Mesenteric fat pad (tissue), 1 donor: ENCODE results near the gene LARP4. TPM values are rescaled to one million over a fixed set of nuclear protein-coding genes. Genes with fewer than 3 reads are reported as not detected.
"Not testable (repeated sequence)": the region's sequence is repeated elsewhere in the genome, so short reads cannot be mapped to it uniquely, and the experiment has no call there.

Source experiments
- DNase-seq: peaks from one replicate; pipeline ENCODE4 v3.0.0-alpha.2; 2020; ENCODE audit warnings: low spot score
- long read RNA-seq: library from polyadenylated mRNA; unstranded; transcript quantifications from one replicate; pipeline ENCODE4 v2.0.0, GENCODE V29; 2020
- total RNA-seq: library from RNA; stranded (reverse); fragmentation: NEBNext Ultra II Directional; extraction: Animal tissue kit (Norgen Biotek cat#: 25700); gene quantifications from one replicate; pipeline ENCODE4 v1.2.1, GENCODE V29; 2021
- donor health status: DM: yes; HTN: yes; CAD: no.

The LARP4 gene
- 128 TPM for total RNA-seq
- long read RNA-seq, full-length matches to known transcripts = 20 of 57 reads
- long read RNA-seq, partial matches to known transcripts = 10 of 57 reads
- long read RNA-seq, other reads (novel, unspliced or antisense) = 27 of 57 reads

DNA sequence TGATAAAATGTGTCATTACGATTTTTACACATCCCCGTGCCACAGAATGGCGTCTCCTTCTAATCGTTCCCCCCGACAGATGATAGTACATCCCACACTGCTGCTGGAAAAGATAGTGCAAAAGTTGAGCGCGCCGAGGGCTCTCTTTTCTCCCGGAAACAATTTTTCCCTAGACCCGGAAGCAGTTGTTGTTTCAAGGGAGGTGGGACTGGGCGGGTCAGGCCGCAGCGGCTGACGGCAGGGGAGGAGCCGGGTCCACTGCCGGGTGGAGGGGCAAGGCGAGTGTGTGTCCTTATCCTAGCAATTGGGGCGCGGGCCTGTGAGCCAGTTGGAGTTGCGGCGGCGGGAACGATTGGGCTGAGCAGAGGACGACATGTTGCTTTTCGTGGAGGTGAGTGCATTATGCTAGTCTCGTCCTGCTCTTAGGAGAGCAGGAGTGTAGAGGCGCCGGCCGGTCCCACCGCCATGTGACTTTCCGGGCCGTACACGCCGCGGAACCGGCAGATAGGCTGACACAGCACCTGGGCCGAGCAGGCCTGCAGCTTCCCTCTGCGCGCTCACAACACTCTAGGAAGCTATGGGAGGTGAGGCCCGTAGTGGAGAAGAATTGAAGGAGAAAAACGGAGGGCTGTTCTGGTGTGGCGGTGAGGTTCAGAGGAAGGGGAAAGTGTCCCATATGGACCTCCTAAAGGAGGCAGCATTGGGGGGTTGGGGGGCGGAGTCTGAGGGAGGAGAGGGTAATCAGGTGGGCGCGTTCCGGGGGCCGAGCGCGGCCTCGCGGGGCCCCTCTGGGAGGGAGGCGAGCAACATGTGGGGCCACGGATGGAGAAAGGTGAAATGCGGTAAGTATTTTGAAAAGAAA is at the start of gene LARP4:
LARP4 (plus strand) TSS at position 248 of the 862 bp plus-strand sequence; CDS start at position 374, 126 bp downstream.
- peak; percentile 96 for DNase-seq

GRCh38 chr12:50351120-50352043 is 49.3 kb upstream of the LARP4 start:
- peak; percentile 76 for DNase-seq

DNA sequence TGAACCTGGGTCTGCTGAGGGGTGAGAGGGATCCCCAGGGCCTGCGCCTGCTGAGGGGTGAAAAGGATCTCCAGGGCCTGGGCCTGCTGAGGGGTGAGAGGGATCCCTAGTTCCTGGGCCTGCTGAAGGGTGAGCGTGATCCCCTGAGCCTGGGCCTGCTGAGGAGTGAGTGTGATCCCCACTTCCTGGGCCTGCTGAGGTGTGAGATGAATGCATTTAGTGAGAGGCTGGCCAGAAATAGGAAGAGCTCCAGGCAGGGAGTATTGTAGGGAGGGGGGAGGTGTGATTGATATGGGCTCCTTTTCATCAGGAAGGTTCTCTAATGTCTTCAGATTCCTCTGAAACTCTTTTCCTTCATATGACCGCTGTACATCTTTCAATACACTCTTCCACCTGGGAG is 47.3 kb upstream of the LARP4 start:
- peak; percentile 51 for DNase-seq

DNA sequence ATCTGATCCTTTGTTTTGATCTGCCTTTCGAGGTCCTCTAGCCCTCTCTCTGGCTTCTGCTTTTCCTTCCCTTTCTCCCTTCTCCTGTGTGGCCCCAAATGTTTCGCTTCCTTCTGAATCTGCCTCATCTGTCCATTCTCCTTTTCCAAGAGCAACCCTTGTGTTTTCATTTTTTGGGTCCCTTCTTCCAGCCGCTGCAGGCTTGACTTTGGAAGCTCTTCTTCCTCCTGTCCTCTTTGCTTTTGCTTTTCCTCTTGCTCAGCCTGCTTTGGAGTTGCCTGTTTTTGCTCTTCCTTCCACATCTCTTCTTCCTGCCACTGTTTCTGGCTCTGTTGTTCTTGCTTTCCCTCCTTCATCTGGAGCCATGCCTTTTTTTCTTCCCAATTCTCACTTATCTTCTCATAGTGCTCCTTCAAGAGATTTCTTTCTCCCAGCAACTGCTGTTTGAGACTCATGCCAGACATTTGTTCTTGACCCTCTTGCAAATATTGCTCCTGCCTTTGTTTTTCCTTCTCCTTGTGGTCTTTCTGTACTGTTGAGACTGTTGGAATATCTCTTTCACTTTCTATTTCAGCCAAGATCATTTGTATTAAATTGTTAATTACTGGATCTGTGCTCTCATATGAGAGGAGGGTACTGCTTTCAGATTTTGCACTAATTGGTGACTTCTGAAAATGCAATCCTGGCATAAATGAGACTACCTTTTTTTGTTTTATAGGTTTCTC is 46.7 kb upstream of the LARP4 start:
- DNase-seq = no peak

- DNase-seq = no peak
These were observed 45.8 kb upstream of the LARP4 start for GRCh38 chr12:50354908-50355307.

DNA sequence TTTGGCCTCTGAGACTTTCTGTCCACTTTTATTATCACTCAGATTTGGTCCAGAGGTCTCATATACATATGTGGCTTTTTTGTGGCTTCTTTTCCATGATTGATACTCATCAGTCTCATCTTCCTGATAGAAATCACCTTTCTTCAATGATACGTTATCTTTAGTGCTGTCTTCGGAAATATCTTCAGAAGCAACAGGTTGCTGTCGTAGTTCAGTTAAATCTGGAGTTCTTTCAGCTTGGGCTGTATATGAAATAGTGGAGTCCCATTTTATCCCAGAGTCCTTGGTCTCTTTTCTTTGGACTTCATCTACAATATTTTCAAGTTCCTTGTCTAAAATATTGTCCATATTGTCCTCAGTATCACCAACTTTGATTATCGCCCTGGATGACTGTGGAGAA is 45.3 kb upstream of the LARP4 start:
- DNase-seq = no peak

DNA sequence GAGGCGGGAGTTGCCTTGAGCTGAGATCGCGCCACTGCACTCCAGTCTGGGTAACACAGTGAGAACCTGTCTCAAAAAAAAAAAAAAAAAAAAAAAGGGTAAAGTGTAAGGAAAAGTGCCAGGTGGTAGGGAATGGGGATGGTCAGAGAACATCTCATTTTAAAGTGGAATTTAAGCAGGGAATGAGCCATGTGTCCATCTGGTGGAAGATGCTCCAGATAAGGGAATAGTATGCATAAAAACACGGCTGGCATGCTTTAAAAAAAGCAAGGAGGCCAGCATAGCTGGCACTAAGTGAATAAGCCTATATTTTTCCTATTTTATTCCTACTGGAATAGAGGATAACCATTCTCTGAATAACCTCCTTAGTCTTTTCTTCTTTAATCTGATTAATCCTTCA is 38.0 kb upstream of the LARP4 start:
- DNase-seq = no peak

DNA sequence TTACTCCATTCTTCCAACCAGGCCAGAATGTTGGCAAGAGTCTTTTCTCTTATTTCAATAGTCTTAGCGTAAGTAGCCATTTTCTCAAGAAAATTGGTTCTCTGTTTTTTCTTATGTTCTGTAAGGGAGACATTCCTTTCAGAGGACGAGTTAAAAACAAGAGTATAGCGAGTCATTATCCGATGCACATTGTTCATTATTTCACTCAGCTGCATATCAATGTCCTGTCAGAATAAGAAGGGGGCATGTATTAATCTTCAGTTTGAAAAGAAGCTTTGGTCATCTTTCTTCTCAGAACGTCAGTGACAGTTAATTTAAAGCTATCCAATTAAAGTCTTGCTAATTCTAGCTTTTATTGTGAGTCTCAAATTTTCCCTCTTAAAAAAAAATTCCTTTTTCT is 37.5 kb upstream of the LARP4 start:
- DNase-seq = no peak

GRCh38 chr12:50365709-50366406 is 34.8 kb upstream of the LARP4 start:
- DNase-seq = no peak

DNA sequence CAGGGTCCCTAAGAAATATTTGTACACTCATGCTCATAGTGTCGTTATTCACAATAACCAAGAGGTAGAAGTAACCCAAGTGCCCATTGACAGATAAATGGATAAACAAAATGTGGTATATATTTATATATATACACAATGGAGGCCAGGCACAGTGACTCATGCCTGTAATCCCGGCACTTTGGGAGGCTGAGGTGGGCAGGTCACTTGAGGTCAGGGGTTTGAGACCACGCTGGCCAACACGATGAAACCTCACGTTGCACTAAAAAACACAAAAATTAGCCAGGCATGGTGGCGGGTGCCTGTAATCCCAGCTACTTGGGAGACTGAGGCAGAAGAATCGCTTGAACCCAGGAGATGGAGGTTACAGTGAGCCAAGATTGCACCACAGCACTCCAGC is 30.0 kb upstream of the LARP4 start:
- DNase-seq = peak; percentile 57

DNA sequence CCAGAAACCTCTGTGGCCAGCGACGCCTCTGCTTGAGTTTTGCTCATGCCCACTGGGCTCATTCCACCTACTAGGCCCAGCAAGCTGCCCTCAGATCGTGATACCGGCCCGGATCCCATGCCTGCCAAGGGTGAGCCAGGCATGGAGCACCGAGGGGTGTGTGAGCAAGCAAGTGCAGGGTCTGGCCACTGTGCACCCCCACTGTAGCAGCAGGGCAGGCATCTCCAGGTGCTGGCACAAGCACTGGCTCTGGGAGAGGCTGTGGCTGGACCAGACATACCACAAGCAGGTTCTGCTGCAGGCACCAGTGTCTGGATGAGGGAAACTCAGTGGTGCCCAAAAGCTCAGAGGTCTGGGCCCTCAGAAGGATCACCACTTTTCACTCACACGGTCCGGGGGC is 24.9 kb upstream of the LARP4 start:
- DNase-seq = peak; percentile 67

DNA sequence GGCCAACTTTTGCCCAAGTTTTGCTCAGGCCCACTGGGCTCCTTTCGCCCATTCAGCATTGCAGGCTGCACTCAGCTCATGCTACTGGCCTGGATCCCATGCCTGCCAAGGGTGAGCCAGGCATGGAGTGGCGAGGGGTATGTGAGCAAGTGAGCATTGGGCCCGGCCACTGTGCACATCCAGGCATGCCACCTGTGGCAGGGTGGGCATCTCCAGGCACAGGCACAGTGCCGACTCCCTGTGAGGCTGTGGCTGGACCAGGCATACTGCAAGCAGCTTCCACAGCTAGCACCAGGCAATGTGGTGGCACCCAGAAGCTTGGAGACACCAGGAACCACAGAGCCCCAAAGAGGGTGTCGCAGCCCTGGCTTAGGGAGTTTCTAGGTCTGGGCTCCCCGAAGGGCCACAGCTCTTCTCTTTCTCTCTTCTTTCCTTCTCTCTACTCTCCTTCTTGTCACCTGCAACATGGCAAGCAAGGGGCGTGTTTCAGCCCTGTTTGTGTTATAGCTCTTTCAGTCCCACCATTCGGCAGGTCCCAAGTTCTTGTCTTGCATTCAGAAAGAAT is 19.8 kb upstream of the LARP4 start:
- no peak for DNase-seq

- DNase-seq = no peak
These were observed 13.2 kb upstream of the LARP4 start for GRCh38 chr12:50387487-50387886.

GRCh38 chr12:50387972-50388478 is 12.7 kb upstream of the LARP4 start:
- no peak for DNase-seq

DNA sequence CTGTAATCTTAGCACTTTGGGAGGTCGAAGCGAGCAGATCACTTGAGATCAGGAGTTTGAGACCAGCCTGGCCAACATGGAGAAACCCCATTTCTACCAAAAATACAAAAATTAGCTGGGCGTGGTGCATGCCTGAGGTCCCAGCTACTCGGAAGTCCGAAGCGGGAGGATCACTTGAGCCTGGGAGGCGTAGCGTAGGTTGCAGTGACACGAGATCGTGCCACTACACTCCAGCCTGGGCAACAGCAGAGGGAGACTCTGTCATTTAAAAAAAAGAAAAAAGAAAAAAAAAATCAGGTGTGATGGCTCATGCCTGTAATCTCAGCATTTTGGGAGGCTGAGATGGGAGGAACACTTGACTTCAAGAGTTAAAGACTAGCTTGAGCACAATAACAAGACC is 11.9 kb upstream of the LARP4 start:
- DNase-seq = not testable (repeated sequence)

DNA sequence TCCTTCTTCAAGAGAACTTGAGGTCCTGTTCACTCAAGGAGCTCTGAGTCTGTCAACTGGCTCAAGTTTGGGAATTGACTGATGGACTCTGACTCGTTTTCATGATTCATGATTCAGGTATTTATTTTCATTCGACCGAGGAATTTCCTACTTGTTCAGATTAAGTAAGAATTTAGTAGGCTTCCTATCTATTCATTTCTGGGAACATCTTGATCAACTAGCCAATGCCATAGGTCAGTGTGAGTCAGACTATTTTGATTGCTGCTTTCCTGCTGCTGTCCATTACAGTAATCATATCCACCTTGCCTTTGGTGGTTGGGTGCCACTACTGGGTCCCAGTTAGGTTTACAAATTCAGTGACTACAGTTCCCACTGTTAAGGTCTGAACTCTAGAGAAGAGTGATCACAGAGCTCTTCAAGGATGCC is 10.4 kb upstream of the LARP4 start:
- DNase-seq = no peak

- DNase-seq = no peak
These were observed 6.1 kb upstream of the LARP4 start for GRCh38 chr12:50394469-50395029.

GRCh38 chr12:50397117-50397650 is 3.5 kb upstream of the LARP4 start:
- DNase-seq = no peak

- DNase-seq = no peak
These were observed 1.8 kb upstream of the LARP4 start for GRCh38 chr12:50398931-50399330.
